Gastroesophageal sphincter (tissue), 2 donors: ENCODE results near the gene RAP1GAP2.

Experiments used
- EP300 ChIP-seq: sonication (generic); formaldehyde crosslinking; IDR thresholded peaks from one replicate; pipeline ENCODE4 v1.6.1; 2017; ENCODE audit warnings: antibody characterized with exemption, mild to moderate bottlenecking
- POLR2A ChIP-seq, 2 donors: fragments of 450-650 bp; IDR thresholded peaks; one replicate each; pipeline ENCODE4 v1.6.1; 2017; ENCODE audit warnings: antibody characterized with exemption in 2 of 2, mild to moderate bottlenecking in 2 of 2, moderate library complexity in 1 of 2

GRCh38 chr17:3043737-3044365 lies 247.6 kb downstream of the RAP1GAP2 start:
- TF ChIP-seq EP300 (no peak), POLR2A (IDR thresholded peaks at IDR 0.05) (no peak)
